ENCODE measurements around the gene MAGI3.

GRCh38 chr1:113641396-113641795 lies 251.1 kb downstream of the MAGI3 start:
- TF ChIP-seq, protein P1, sequence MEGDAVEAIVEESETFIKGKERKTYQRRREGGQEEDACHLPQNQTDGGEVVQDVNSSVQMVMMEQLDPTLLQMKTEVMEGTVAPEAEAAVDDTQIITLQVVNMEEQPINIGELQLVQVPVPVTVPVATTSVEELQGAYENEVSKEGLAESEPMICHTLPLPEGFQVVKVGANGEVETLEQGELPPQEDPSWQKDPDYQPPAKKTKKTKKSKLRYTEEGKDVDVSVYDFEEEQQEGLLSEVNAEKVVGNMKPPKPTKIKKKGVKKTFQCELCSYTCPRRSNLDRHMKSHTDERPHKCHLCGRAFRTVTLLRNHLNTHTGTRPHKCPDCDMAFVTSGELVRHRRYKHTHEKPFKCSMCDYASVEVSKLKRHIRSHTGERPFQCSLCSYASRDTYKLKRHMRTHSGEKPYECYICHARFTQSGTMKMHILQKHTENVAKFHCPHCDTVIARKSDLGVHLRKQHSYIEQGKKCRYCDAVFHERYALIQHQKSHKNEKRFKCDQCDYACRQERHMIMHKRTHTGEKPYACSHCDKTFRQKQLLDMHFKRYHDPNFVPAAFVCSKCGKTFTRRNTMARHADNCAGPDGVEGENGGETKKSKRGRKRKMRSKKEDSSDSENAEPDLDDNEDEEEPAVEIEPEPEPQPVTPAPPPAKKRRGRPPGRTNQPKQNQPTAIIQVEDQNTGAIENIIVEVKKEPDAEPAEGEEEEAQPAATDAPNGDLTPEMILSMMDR (IDR thresholded peaks at IDR 0.05), result no peak
- TF ChIP-seq EP300 (IDR thresholded peaks at IDR 0.05; ENCODE audit: low read depth) (no peak), POLR2A (IDR thresholded peaks at IDR 0.05) (no peak)
